GM06990 (cell line): ENCODE results near the gene TMEM150C.

Experiments
- DNase-seq: peaks from one replicate; pipeline ENCODE4 v3.0.0-alpha.2; 2011; ENCODE audit not compliant: insufficient read length; ENCODE audit errors: extremely low read depth
- H3K27me3 ChIP-seq: replicated peaks from 2 replicates; pipeline ENCODE4 v1.6.0; 2011; ENCODE audit warnings: low read length; ENCODE audit not compliant: control insufficient read depth, insufficient read depth
- H3K36me3 ChIP-seq: 2 replicates; pipeline ENCODE4 v1.5.1; 2011; ENCODE audit warnings: low read length; ENCODE audit not compliant: control insufficient read depth, insufficient read depth
- H3K4me3 ChIP-seq: replicated peaks from 2 replicates; pipeline ENCODE4 v1.5.1; 2011; ENCODE audit warnings: low read depth, mild to moderate bottlenecking, control low read depth, low read length
- CTCF ChIP-seq: IDR thresholded peaks from 2 replicates; pipeline ENCODE4 v1.5.1; 2011; ENCODE audit warnings: low read length, control low read depth, mild to moderate bottlenecking, inconsistent platforms; ENCODE audit not compliant: insufficient read depth, poor library complexity, severe bottlenecking

Gene TMEM150C

DNA sequence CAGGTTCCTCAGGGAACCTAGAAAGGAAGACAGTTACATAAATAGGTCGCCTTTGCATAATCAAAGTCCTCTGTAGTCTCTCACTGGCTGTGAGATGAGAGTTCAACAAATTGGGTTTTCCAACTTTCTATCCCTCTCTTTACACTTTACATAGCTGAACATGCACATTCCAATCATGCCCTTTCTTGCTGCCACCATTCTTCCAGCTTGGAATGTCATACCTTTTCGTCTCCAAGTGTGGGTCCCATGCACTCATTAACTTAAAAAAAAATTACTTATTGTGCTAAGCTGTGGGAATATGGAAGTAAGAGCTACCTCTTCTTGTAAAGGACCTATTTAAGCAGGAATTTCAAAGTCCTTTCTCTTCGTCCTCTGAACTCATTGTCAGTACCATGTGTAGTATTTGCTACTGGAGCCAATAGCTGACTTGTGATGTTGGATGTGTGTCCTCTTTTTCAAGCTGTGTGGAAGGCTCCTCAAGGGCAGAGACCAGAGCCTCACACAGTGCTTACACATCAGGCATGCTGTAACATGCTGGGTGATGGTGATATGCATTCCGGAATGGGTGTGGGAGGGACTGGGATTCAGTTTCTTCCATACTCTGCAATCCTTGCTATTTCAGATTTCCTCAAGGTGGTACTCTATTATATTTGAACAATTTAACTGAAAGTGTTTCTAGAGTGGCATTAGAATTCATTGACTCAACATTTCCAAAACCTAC lies 124.3 kb downstream of the TMEM150C start:
- H3K36me3 ChIP-seq: peaks cover 2% of the 10 kb centered on the region
- TF ChIP-seq CTCF: no peak
- H3K27me3 ChIP-seq: no peaks in the 10 kb centered on the region
- no peak overlapping the region for H3K4me3 ChIP-seq
- DNase-seq: no peak

DNA sequence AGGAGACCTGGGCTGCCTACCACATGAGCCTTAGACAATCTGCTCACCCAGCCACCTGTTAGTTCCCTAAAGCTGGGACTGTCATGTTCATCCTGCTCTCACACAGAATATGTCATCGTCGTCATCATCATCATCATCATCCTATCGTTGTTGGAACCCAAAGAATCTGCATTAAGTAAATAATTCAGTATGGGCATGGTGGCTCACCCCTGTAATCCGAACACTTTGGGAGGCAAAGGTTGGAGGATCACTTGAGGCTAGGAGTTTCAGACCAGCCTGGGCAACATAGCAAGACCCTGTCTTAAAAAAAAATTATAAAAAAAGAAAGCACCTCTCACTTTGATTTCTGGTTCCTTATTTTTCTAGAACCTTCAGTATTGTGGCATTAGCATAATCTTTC lies 125.0 kb downstream of the TMEM150C start:
- Histone ChIP-seq H3K27me3 (no peaks in the 10 kb centered on the region), H3K36me3 (peaks cover 2% of the 10 kb centered on the region), H3K4me3 (no peak overlapping the region)
- no peak for TF ChIP-seq CTCF
- DNase-seq: no peak

DNA sequence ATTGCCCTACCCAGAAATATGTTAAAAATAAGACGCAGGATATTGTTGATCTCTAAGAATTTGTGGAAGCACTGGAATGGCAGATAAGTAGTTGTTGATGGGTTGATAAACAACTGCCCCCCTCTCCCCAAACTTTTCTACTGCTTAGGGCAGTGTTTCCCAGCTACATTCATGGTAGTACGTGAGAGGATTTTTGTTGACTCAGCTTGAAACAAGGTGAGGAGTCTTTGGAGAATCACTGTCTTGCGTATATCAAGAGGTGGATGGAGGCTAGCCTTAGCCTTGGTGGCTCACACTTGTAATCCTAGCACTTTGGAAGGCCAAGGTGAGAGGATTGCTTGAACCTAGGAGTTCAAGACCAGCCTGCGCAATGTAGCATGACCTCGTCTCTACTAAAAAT lies 125.7 kb downstream of the TMEM150C start:
- peaks cover 2% of the 10 kb centered on the region for H3K36me3 ChIP-seq
- no peak overlapping the region for H3K4me3 ChIP-seq
- no peak for TF ChIP-seq CTCF
- H3K27me3 ChIP-seq: no peaks in the 10 kb centered on the region
- DNase-seq: no peak

GRCh38 chr4:82434949-82435348 lies 126.8 kb downstream of the TMEM150C start:
- Histone ChIP-seq H3K36me3 (peaks cover 2% of the 10 kb centered on the region), H3K27me3 (no peaks in the 10 kb centered on the region), H3K4me3 (no peak overlapping the region)
- TF ChIP-seq CTCF: no peak
- DNase-seq: no peak

DNA sequence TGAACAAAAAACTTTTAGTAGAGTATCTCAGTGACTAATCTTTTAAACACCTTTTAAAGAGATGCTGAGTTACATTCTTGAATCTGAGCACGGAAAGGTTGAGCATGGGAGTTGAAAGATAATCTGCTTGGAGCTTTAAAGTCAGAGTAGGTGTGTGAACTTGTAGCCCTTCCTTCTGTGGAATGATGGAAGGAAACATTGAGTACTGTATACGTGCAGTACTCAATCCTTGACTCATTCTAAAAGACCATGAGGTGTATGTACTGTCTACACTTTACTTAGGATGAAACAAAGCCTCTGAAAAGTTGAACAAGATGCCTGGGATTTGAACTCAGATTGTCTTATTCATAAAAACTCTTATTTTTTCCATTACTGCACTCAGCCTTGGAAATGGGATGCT lies 128.0 kb downstream of the TMEM150C start:
- Histone ChIP-seq H3K27me3 (no peaks in the 10 kb centered on the region), H3K36me3 (peaks cover 2% of the 10 kb centered on the region), H3K4me3 (no peak overlapping the region)
- TF ChIP-seq CTCF: no peak
- DNase-seq: no peak
